Skeletal muscle tissue (tissue), 4 donors: ENCODE measurements around the gene RHBDL3. TPM values are rescaled to one million over a fixed set of nuclear protein-coding genes. Genes with fewer than 3 reads are reported as not detected.

Source experiments
- H3K27ac ChIP-seq: one replicate; pipeline ENCODE4 v1.7.0; 2013; ENCODE audit warnings: mild to moderate bottlenecking, low read depth, low read length, inconsistent platforms
- H3K27me3 ChIP-seq, 3 donors: one replicate each; pipeline ENCODE4 v1.7.0; 2013; ENCODE audit warnings: low read length in 3 of 3; ENCODE audit not compliant: control insufficient read depth in 3 of 3, insufficient read depth in 3 of 3
- H3K36me3 ChIP-seq, 3 donors: one replicate each; pipeline ENCODE4 v1.7.0; 2013; ENCODE audit warnings: low read length in 3 of 3; ENCODE audit not compliant: control insufficient read depth in 3 of 3, insufficient read depth in 3 of 3
- H3K4me1 ChIP-seq, 3 donors: one replicate each; pipeline ENCODE4 v1.7.0; 2013; ENCODE audit warnings: low read length in 3 of 3, mild to moderate bottlenecking in 3 of 3; ENCODE audit not compliant: control insufficient read depth in 3 of 3, insufficient read depth in 3 of 3
- H3K4me3 ChIP-seq, 3 donors: one replicate each; pipeline ENCODE4 v1.7.0; 2013; ENCODE audit warnings: low read length in 3 of 3
- H3K9ac ChIP-seq, 3 donors: one replicate each; pipeline ENCODE4 v1.7.0; 2013; ENCODE audit warnings: low read length in 3 of 3, mild to moderate bottlenecking in 3 of 3, moderate library complexity in 2 of 3, low read depth in 1 of 3
- H3K9me3 ChIP-seq, 3 donors: one replicate each; pipeline ENCODE4 v1.7.0; 2013; ENCODE audit warnings: low read length in 3 of 3; ENCODE audit not compliant: control insufficient read depth in 3 of 3
- total RNA-seq: library from RNA; depleted of rRNA; stranded (reverse); fragments of >200 nt; gene quantifications from one replicate; pipeline ENCODE4 v1.2.3, GENCODE V29; 2014
- donor health status: Osteomylitis.

The RHBDL3 gene
- total RNA-seq, 1 donor from 2014 or later = 1.0 TPM

GRCh38 chr17:32264823-32265191, 825 bp upstream of the RHBDL3 start:
- peak overlapping the region; percentile 19 to 51 (median 23) for H3K9ac ChIP-seq

GRCh38 chr17:32266051-32266388, 388 bp downstream of the RHBDL3 start:
- Histone ChIP-seq H3K9me3 (no peaks in the 10 kb centered on the region), H3K27me3 (peaks cover 36 to 62% (median 53%) of the 10 kb centered on the region in 3 donors), H3K36me3 (no peaks in the 10 kb centered on the region), H3K27ac (no peak overlapping the region), H3K4me1 (peaks cover 15 to 19% (median 19%) of the 10 kb centered on the region in 3 donors), H3K9ac (peak overlapping the region in 1 of 3 donors; percentile 69), H3K4me3 (peak overlapping the region; percentile 30 to 69 (median 64))

More at GRCh38 chr17:32264823-32265191, 825 bp upstream of the RHBDL3 start:
- H3K27me3 ChIP-seq = peaks cover 36 to 54% (median 46%) of the 10 kb centered on the region in 3 donors
- H3K27ac ChIP-seq = no peak overlapping the region
- no peaks in the 10 kb centered on the region for H3K9me3 ChIP-seq
- H3K4me3 ChIP-seq = peak overlapping the region in 2 of 3 donors; percentile 32 to 43
- H3K36me3 ChIP-seq = no peaks in the 10 kb centered on the region
- peaks cover 15 to 19% (median 19%) of the 10 kb centered on the region in 3 donors for H3K4me1 ChIP-seq

- Histone ChIP-seq H3K9me3 (no peaks in the 10 kb centered on the region), H3K4me1 (peaks cover 15 to 19% (median 19%) of the 10 kb centered on the region in 3 donors), H3K4me3 (peak overlapping the region; percentile 30 to 69 (median 64)), H3K9ac (peak overlapping the region in 2 of 3 donors; percentile 50 to 69), H3K27ac (no peak overlapping the region), H3K27me3 (peaks cover 37 to 60% (median 58%) of the 10 kb centered on the region in 3 donors), H3K36me3 (no peaks in the 10 kb centered on the region)
Observed at GRCh38 chr17:32266389-32267301, 1.0 kb downstream of the RHBDL3 start.

- no peak overlapping the region for H3K9ac ChIP-seq
- H3K9me3 ChIP-seq = no peaks in the 10 kb centered on the region
- H3K27me3 ChIP-seq = peaks cover 38 to 62% (median 59%) of the 10 kb centered on the region in 3 donors
- H3K4me1 ChIP-seq = peaks cover 15 to 19% (median 19%) of the 10 kb centered on the region in 3 donors
- no peaks in the 10 kb centered on the region for H3K36me3 ChIP-seq
- no peak overlapping the region for H3K4me3 ChIP-seq
- H3K27ac ChIP-seq = no peak overlapping the region
Observed at GRCh38 chr17:32267690-32268205, 2.1 kb downstream of the RHBDL3 start.

GRCh38 chr17:32268734-32269288, 3.2 kb downstream of the RHBDL3 start:
- H3K9ac ChIP-seq = no peak overlapping the region
- no peak overlapping the region for H3K27ac ChIP-seq
- no peaks in the 10 kb centered on the region for H3K9me3 ChIP-seq
- H3K27me3 ChIP-seq = peaks cover 39 to 64% (median 61%) of the 10 kb centered on the region in 3 donors
- no peaks in the 10 kb centered on the region for H3K36me3 ChIP-seq
- peaks cover 15 to 19% (median 19%) of the 10 kb centered on the region in 3 donors for H3K4me1 ChIP-seq
- H3K4me3 ChIP-seq = no peak overlapping the region

- H3K36me3 ChIP-seq = no peaks in the 10 kb centered on the region
- peaks cover 39 to 68% (median 64%) of the 10 kb centered on the region in 3 donors for H3K27me3 ChIP-seq
- peaks cover 15 to 19% (median 19%) of the 10 kb centered on the region in 3 donors for H3K4me1 ChIP-seq
- no peak overlapping the region for H3K9ac ChIP-seq
- H3K9me3 ChIP-seq = no peaks in the 10 kb centered on the region
- no peak overlapping the region for H3K27ac ChIP-seq
- no peak overlapping the region for H3K4me3 ChIP-seq
Observed at GRCh38 chr17:32269377-32269776, 3.7 kb downstream of the RHBDL3 start.

- Histone ChIP-seq H3K27me3 (peaks cover 32 to 72% (median 57%) of the 10 kb centered on the region in 3 donors), H3K27ac (no peak overlapping the region), H3K9me3 (no peaks in the 10 kb centered on the region), H3K4me1 (peaks cover 5 to 15% (median 6%) of the 10 kb centered on the region in 3 donors), H3K9ac (no peak overlapping the region), H3K4me3 (no peak overlapping the region), H3K36me3 (no peaks in the 10 kb centered on the region)
Observed at GRCh38 chr17:32271844-32272243, 6.2 kb downstream of the RHBDL3 start.

GRCh38 chr17:32274101-32274500, 8.5 kb downstream of the RHBDL3 start:
- Histone ChIP-seq H3K27ac (no peak overlapping the region), H3K27me3 (peaks cover 12 to 58% (median 37%) of the 10 kb centered on the region in 3 donors), H3K9me3 (no peaks in the 10 kb centered on the region), H3K36me3 (no peaks in the 10 kb centered on the region), H3K9ac (no peak overlapping the region), H3K4me1 (peaks cover 3 to 11% (median 5%) of the 10 kb centered on the region in 3 donors), H3K4me3 (no peak overlapping the region)

- no peak overlapping the region for H3K4me3 ChIP-seq
- H3K9ac ChIP-seq = no peak overlapping the region
- H3K9me3 ChIP-seq = no peaks in the 10 kb centered on the region
- H3K36me3 ChIP-seq = no peaks in the 10 kb centered on the region
- H3K27me3 ChIP-seq = peaks cover 11 to 52% (median 32%) of the 10 kb centered on the region in 3 donors
- H3K4me1 ChIP-seq = peaks cover 3 to 11% (median 5%) of the 10 kb centered on the region in 3 donors
- no peak overlapping the region for H3K27ac ChIP-seq
Observed at GRCh38 chr17:32274643-32275042, 9.0 kb downstream of the RHBDL3 start.
